ENCODE results near the gene SEC14L3.

The SEC14L3 gene

GRCh38 chr22:30421695-30422480, 49.9 kb downstream of the SEC14L3 start:
- no peak for DNase-seq

GRCh38 chr22:30420347-30421125, 51.3 kb downstream of the SEC14L3 start:
- DNase-seq, result no peak

GRCh38 chr22:30416837-30417236, 55.0 kb downstream of the SEC14L3 start:
- no peak for DNase-seq

- no peak for DNase-seq
Measured at GRCh38 chr22:30416403-30416802, 55.4 kb downstream of the SEC14L3 start.

GRCh38 chr22:30414525-30415047, 57.2 kb downstream of the SEC14L3 start:
- DNase-seq, result no peak

- no peak for DNase-seq
Measured at GRCh38 chr22:30413745-30414524, 57.9 kb downstream of the SEC14L3 start.

- DNase-seq, result no peak
Measured at GRCh38 chr22:30413001-30413400, 58.8 kb downstream of the SEC14L3 start.

GRCh38 chr22:30411780-30412179, 60.0 kb downstream of the SEC14L3 start:
- DNase-seq, result no peak
